HG03097 (cell line): ENCODE results near the gene CAGE1.

Source experiments
- ATAC-seq: cut with Tn5 transposase; IDR thresholded peaks from one replicate; pipeline ENCODE4 v1.9.1; 2021; ENCODE audit not compliant: unreplicated experiment, low FRiP score

CAGE1 gene

DNA sequence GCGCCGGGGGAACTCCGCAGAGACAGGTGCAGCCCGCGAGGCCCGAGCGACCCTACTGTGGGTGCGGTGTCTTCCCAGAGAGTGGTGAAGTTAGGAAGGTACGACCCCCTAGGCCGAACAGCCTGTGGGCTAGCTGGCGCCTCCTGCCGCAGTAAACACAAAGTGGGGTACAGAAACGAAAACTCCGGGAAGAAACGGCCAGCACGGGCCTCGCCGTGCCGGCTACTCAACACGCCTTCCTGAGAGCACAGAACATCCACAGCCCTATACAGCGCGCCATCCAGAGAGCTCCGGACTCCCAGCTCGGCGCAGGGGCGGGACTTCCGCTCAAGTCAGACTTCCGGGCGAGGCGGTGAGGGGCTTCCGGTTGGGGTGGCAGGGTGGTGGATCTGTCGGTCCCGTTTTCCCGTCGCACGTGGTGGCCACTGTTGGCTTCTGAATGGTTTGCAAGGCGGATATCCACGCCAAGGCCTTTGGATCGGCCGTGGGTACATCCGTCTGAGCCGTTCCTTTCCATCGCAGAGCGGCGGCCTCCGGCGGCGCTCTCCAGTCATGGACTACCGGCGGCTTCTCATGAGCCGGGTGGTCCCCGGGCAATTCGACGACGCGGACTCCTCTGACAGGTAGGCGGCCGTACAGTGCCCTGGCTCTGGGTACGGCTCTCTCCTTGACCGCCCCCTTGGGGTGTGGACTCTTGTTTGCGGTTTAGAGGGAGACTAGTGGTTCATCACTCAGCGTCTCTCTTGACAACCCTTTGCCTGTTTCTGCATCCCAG lies at the start of gene CAGE1, which contains the start of gene RIOK1:
CAGE1 (minus strand) TSS at position 292 of the 775 bp plus-strand sequence. CDS start 2,569 bp downstream, outside the sequence.
RIOK1 (plus strand) TSS at position 358 of the 775 bp plus-strand sequence; CDS start at position 553, 195 bp downstream.
- peak; percentile 95 for ATAC-seq

DNA sequence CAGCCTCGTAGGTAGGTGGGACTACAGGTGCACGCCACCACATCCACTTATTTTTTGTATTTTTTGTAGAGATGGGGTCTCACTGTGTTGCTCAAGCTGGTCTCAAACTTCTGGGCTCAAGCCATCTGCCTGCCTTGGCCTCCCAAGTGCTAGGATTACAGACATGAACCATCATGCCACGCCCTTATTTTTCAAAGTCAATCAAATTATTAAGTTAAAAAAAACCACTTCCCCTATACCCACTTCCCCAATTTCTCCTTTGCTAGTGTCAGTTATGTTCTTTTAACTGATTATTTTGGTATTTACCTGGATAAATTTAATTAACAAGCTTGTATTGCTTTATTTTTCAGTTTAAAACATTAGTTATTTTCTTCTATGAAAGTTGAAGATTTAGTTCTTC lies 49.7 kb upstream of the CAGE1 start:
- no peak for ATAC-seq

- no peak for ATAC-seq
Observed at GRCh38 chr6:7438011-7438410, 48.5 kb upstream of the CAGE1 start.

DNA sequence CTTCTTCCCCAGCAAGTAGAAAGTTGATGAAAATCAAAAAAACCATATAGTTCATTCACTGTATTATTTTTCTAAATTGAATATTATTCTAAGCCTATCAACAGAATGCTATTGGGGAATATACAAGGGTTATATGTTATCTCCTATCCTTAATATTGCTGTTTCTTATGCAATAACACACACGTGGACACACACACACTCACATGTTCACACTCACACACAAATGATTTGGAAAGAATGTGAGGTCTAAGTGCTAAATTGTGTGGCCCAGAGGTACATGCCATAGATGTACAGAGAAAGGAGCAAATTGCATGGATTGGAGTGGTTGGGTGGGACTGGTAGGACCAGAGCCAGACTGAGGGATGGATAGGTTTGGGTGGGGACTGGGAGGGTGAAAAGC lies 45.1 kb upstream of the CAGE1 start:
- no peak for ATAC-seq

DNA sequence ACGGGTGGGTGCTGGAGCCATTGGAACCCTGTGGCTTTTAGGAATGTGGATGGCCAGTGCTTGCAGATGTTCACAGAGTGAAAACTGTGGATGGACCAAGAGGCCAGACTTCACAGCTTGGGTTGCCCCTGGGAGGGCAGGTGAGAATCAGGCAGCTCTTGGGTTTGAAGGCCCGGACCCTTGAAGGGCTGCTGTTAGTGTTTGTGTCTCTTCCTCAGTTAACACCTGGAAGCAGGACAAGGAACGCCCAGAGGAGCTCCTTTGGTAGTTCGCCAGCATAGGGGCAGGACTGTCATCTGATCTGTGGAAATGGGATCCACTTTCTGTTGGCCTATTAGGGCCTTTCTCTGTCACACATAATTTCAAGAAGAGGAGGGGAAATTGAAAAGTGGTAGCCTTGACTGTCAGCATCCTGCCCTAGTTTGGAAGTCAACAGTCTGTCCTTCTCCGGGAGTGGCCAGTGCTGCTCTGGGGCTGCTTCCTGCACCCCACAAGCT lies 43.6 kb upstream of the CAGE1 start:
- ATAC-seq: no peak

GRCh38 chr6:7432391-7433120 lies 43.0 kb upstream of the CAGE1 start:
- no peak for ATAC-seq

DNA sequence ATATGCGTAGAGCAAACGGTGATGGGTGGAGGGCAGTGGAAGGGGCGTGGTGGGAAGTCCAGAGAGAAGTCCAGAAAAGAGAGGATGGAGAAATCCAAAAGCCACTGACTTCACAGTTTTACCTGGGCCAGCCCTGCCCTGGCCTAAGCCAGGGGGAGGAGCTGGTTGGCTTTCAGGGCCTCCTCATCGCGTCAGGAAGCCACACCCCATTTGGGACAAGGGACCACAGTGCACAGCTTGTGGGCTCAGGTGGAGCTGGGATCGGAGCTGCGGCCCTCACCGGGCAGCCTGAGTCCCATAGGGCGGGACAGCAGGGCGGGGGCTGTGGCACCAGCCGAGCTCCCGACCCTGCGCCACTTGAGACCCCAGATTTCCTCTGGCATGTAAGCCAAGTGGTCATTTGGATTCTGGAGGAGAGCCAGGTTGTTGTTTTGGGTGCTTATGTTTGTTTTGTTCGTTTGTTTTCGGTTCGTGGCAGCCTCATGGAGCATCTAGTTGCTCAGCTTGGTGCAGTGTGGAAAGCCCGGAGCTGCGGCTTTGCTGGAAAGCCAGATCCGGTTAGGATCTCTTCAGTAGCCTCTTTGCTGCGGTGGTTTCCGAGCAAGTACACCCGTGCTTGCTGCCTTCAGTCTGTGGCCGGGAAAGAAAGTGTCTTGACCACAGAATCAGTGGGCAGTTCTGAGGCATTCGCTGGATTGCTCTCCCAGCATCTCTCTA lies 42.3 kb upstream of the CAGE1 start:
- ATAC-seq: no peak

GRCh38 chr6:7431313-7431673 lies 41.8 kb upstream of the CAGE1 start:
- no peak for ATAC-seq

DNA sequence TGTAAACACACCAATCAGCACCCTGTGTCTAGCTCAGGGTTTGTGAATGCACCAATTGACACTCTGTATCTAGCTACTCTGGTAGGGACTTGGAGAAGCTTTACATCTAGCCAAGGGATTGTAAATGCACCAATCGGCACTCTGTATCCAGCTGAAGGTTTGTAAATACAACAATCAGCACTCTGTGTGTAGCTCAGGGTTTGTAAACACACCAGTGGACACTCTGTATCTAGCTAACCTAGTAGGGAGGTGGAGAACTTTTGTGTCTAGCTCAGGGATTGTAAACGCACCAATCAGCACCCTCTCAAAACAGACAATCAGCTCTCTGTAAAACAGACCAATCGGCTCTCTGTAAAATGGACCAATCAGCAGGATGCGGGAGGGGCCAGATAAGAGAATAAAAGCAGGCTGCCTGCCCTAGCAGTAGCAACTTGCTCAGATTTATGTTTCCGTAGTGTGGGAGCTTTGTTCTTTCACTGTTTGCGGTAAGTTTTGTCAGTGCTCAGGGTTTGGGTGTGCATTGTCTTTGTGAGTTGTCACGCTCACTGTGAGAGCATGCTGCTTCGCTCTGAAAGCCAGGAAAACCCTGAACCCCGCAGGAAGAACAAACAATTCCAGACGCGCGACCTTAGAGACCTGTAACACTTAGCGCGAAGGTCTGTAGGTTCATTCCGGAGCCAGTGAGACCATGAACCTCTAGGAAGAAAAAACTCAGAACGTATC lies 37.1 kb upstream of the CAGE1 start:
- ATAC-seq: no peak

GRCh38 chr6:7425808-7426190 lies 36.3 kb upstream of the CAGE1 start:
- ATAC-seq: no peak

- ATAC-seq: no peak
Observed at GRCh38 chr6:7424967-7425807, 35.6 kb upstream of the CAGE1 start.

- ATAC-seq: no peak
Observed at GRCh38 chr6:7424058-7424457, 34.5 kb upstream of the CAGE1 start.

DNA sequence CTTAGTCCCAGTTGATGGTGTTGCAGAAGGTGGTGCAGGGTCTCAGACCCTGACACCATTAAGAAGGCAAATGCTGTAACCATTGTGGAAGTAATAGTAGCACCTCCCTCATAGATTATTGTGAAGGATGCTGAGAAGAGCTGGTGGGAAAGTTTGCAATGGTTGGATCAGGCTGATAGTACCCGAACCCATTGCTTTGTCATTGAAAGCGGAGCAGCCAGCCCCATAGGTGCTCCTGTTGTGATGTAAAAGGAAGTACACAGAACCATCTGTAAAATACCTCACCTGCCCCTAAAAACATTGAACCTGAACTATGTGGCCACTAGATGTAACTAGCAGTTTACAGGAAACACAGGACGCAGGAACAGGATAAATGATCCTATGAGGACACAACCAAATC lies 31.5 kb upstream of the CAGE1 start:
- ATAC-seq: no peak

DNA sequence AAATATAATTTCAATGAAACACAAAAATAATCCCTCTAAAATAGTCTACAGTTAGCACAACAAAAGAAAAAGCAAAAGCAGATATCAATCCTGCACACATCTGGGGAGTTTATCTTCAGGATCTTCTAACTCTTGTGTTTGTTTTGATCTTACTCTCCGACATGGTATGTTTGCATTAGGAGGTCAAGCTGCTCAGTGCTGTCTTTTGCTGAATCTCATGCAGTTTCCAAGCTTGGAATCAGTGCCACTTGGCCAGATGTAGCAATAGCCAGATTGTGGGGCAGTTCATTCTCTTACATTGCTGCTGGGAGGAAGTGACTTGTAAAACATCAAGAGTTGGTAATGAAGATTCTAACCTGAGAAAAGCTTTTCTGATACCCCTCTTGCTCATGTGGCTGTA lies 29.5 kb upstream of the CAGE1 start:
- ATAC-seq: no peak

DNA sequence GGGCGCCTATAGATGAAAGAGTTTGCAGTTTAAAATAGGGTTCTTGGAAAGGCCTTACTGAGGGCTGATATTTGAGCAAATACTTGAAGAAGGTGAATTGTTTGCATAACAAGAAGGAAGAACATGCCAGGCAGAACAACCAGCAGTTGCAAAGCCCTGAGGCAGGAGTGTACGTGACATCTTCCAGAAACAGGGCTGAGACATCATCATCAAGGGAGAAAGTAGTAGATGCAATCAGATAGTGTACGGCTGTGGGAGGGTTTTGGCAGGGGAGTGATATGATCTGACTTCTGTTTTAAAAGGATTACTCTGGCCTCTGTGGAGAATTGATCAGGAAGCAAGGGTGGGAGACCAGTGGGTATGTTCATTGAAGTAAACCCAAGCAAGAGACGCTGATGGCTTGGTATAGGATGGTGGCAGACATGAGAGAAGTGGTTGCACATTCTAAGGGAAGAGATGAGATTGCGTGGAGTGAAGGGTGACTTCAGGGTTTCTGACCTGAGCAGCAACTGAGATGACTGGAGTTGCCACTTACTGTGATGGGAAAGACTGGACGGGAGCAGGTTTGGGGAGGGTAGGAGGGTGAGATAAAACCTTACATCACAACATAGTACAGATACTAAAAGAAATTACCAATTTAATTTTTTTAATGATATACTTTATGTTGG lies 28.8 kb upstream of the CAGE1 start:
- ATAC-seq: no peak

GRCh38 chr6:7417684-7418083 lies 28.1 kb upstream of the CAGE1 start:
- ATAC-seq: no peak

DNA sequence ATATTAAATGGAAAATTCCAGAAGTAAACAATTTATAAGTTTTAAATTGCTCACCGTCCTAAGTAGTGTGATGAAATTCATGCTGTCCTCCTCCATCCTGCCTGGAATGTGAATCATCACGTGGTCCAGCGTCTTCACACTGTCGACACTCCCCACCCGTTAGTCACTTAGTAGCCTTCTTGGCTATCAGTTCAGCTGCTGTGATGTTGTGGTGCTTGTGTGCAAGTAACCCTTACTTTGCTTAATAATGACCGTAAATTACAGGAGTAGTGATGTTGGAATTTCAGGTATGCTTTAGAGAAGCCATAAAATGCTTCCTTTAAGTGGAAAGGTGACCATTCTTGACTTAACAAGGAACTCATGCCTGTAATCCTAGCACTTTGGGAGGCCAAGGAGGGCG lies 25.3 kb upstream of the CAGE1 start:
- no peak for ATAC-seq

- ATAC-seq: no peak
Observed at GRCh38 chr6:7413151-7413823, 23.7 kb upstream of the CAGE1 start.

DNA sequence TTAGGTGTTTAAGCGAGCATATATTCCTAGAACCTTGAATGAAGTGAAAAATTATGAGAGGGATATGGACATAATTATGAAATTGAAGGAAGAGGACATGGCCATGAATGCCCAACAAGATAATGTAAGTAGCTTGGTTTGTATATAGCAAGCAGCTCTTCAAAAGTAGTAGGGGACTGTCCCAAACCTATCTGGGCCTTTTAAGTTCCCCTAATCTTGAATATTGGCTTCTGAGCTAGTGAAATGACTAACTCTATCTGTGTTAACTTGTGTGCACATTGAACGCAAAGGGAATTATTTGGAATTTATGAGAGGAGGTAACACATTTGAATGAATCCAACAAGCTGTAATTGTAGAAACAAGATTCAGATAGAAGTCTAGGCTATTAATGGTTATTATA lies 21.8 kb upstream of the CAGE1 start:
- ATAC-seq: no peak
